PC-9 (cell line): ENCODE results near the gene GPS1.

Experiments
- CTCF ChIP-seq: fragments of 200-600 bp; sonication (generic); conservative IDR thresholded peaks from 2 replicates; pipeline ENCODE4 v1.6.1; 2017; ENCODE audit warnings: mixed run types, antibody characterized with exemption, mild to moderate bottlenecking, moderate library complexity
- EZH2 ChIP-seq: fragments of 200-600 bp; sonication (generic); IDR thresholded peaks from 2 replicates; pipeline ENCODE4 v1.8.0; 2017; ENCODE audit warnings: antibody characterized with exemption, low read depth

DNA sequence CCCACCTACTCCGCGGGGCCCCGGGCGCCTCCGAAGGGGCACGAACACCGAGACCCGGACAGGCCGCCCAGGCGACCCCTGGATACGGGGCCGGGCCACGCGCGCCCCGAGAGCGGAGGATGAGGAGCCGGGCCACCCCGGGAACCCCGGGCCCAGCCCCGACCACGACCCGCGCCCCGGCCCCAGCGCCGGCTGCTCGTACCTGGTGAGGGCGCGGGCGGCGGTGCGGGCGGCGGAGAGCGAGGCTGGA is 46.1 kb downstream of the GPS1 start:
- TF ChIP-seq CTCF (no peak), EZH2 (no peak)
